HEK293T (cell line): ENCODE results near the gene ADAMTS15.

ENCODE experiments used
- ARNT ChIP-seq: fragments of 450-650 bp; IDR thresholded peaks from 2 replicates; pipeline ENCODE4 v1.6.1; 2017; ENCODE audit warnings: mild to moderate bottlenecking
- ELF4 ChIP-seq: fragments of 450-650 bp; IDR thresholded peaks from 2 replicates; pipeline ENCODE4 v1.6.1; 2017; ENCODE audit warnings: antibody characterized with exemption
- FOXK2 ChIP-seq: fragments of 450-650 bp; IDR thresholded peaks from 2 replicates; pipeline ENCODE4 v1.6.1; 2016; ENCODE audit warnings: mild to moderate bottlenecking
- FOXM1 ChIP-seq: fragments of 450-650 bp; IDR thresholded peaks from 2 replicates; pipeline ENCODE4 v1.6.1; 2017; ENCODE audit warnings: mild to moderate bottlenecking, borderline replicate concordance
- L3MBTL2 ChIP-seq: fragments of 450-650 bp; conservative IDR thresholded peaks from 2 replicates; pipeline ENCODE4 v1.6.1; 2016; ENCODE audit warnings: mild to moderate bottlenecking
- NFRKB ChIP-seq: fragments of 450-650 bp; IDR thresholded peaks from 2 replicates; pipeline ENCODE4 v1.6.1; 2016; ENCODE audit warnings: mild to moderate bottlenecking, moderate library complexity
- SP1 ChIP-seq: fragments of 450-650 bp; IDR thresholded peaks from 2 replicates; pipeline ENCODE4 v1.6.1; 2017
- SUZ12 ChIP-seq: fragments of 450-650 bp; IDR thresholded peaks from 2 replicates; pipeline ENCODE4 v1.6.1; 2016; ENCODE audit warnings: mild to moderate bottlenecking
- TARDBP ChIP-seq: fragments of 450-650 bp; IDR thresholded peaks from 2 replicates; pipeline ENCODE4 v1.6.1; 2016
- ZNF384 ChIP-seq: fragments of 450-650 bp; IDR thresholded peaks from 2 replicates; pipeline ENCODE4 v1.6.1; 2016
- TF ChIP-seq, protein P1 (sequence below): fragments of 450-650 bp; IDR thresholded peaks from 2 replicates; pipeline ENCODE4 v1.6.1; 2016

DNA sequence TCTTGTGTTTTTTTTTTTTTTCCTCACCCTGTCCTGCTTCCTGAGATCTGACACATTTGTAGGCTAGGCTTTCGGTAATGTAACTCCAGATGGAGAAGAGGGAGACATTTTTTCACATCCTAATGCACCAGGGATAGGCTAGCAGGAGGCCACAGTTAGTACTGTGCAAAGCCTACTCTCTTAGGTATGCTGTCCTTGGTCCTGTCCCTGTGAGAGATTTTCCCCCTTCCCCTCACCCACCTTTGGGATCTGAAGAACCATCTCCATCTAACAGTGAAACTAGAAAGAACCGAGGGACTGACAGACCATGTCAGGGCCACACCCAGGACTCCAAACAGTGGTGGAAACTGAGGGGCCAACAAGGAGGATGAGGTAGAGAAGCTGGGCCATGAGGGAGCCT, 49.2 kb upstream of the ADAMTS15 start:
- TF ChIP-seq FOXM1, result no peak
- no peak for TF ChIP-seq ELF4
- TF ChIP-seq, protein P1, sequence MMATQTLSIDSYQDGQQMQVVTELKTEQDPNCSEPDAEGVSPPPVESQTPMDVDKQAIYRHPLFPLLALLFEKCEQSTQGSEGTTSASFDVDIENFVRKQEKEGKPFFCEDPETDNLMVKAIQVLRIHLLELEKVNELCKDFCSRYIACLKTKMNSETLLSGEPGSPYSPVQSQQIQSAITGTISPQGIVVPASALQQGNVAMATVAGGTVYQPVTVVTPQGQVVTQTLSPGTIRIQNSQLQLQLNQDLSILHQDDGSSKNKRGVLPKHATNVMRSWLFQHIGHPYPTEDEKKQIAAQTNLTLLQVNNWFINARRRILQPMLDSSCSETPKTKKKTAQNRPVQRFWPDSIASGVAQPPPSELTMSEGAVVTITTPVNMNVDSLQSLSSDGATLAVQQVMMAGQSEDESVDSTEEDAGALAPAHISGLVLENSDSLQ, result no peak
- TF ChIP-seq FOXK2, result no peak
- TF ChIP-seq NFRKB, result no peak
- no peak for TF ChIP-seq ZNF384
- no peak for TF ChIP-seq SUZ12
- no peak for TF ChIP-seq ARNT
- no peak for TF ChIP-seq SP1
- TF ChIP-seq TARDBP, result no peak
- TF ChIP-seq L3MBTL2, result no peak
